PC-3 (cell line): ENCODE data around the gene RGS17.

Source experiments
- EZH2phosphoT487 ChIP-seq: fragments of 300-600 bp; sonication (generic); IDR thresholded peaks from 2 replicates; pipeline ENCODE4 v1.6.1; 2018; ENCODE audit warnings: mild to moderate bottlenecking, antibody characterized with exemption, low read length, borderline replicate concordance
- TF ChIP-seq, protein P1 (sequence below): fragments of 300-600 bp; sonication (generic); conservative IDR thresholded peaks from 2 replicates; pipeline ENCODE4 v1.5.1; 2017; ENCODE audit warnings: antibody characterized with exemption, low read depth, mild to moderate bottlenecking, low read length

DNA sequence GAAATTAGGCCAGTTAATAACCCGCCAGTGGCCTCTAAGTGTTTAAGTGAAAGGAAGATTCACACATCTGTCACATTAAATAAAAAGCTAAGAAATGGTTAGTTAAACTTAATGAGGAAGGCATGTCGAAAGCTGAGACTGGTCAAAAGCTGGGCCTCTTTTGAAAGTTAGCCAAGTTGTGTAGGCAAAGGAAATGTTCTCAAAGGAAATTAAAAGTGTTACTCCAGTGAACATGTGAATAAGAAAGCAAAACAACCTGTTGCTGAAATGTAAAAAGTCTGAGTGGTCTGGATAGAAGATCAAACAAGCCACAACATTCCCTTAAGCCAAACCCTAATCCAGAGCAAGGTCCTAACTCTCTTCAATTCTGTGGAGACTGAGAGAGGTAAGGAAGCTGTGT is 117.6 kb downstream of the RGS17 start:
- TF ChIP-seq, protein P1, sequence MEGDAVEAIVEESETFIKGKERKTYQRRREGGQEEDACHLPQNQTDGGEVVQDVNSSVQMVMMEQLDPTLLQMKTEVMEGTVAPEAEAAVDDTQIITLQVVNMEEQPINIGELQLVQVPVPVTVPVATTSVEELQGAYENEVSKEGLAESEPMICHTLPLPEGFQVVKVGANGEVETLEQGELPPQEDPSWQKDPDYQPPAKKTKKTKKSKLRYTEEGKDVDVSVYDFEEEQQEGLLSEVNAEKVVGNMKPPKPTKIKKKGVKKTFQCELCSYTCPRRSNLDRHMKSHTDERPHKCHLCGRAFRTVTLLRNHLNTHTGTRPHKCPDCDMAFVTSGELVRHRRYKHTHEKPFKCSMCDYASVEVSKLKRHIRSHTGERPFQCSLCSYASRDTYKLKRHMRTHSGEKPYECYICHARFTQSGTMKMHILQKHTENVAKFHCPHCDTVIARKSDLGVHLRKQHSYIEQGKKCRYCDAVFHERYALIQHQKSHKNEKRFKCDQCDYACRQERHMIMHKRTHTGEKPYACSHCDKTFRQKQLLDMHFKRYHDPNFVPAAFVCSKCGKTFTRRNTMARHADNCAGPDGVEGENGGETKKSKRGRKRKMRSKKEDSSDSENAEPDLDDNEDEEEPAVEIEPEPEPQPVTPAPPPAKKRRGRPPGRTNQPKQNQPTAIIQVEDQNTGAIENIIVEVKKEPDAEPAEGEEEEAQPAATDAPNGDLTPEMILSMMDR = no peak
- no peak for TF ChIP-seq EZH2phosphoT487
